ENCODE data around the gene FGD3.
"Not testable (repeated sequence)": the region's sequence is repeated elsewhere in the genome, so short reads cannot be mapped to it uniquely, and the experiment has no call there.

The FGD3 gene

GRCh38 chr9:92992549-92992948 lies 45.2 kb downstream of the FGD3 start:
- peaks cover 22% of the 10 kb centered on the region for H3K9me3 Mint-ChIP-seq
- no peak overlapping the region for H3K27ac Mint-ChIP-seq
- no peak for DNase-seq
- peaks cover 93% of the 10 kb centered on the region for H3K36me3 Mint-ChIP-seq
- CTCF ChIA-PET = interaction anchor here (1.2 to 2.0 kb wide), 2 partner anchors 12 to 116 kb away, joined by 4 to 6 read pairs; no protein-coding TSS in a partner anchor
- no peak overlapping the region for H3K4me3 Mint-ChIP-seq
- H3K27me3 Mint-ChIP-seq = no peaks in the 10 kb centered on the region
- peaks cover 91% of the 10 kb centered on the region for H3K4me1 Mint-ChIP-seq

GRCh38 chr9:92998871-92999270 lies 51.5 kb downstream of the FGD3 start:
- H3K27me3 Mint-ChIP-seq, H3K27ac Mint-ChIP-seq, DNase-seq, H3K4me3 Mint-ChIP-seq: not testable (repeated sequence)
- peaks cover 85% of the 10 kb centered on the region for H3K36me3 Mint-ChIP-seq
- H3K4me1 Mint-ChIP-seq = peaks cover 90% of the 10 kb centered on the region
- peaks cover 12% of the 10 kb centered on the region for H3K9me3 Mint-ChIP-seq
- CTCF ChIA-PET = interaction anchor here (0.7 to 1.2 kb wide), 2 partner anchors 13 to 580 kb away, joined by 5 read pairs; no protein-coding TSS in a partner anchor

GRCh38 chr9:93001031-93001430 lies 53.7 kb downstream of the FGD3 start:
- Mint-ChIP-seq H3K4me3 (no peak overlapping the region), H3K27ac (peak overlapping the region; percentile 64), H3K4me1 (peaks cover 81% of the 10 kb centered on the region), H3K27me3 (no peaks in the 10 kb centered on the region), H3K36me3 (peaks cover 84% of the 10 kb centered on the region), H3K9me3 (peaks cover 7% of the 10 kb centered on the region)
- no peak for DNase-seq
- CTCF ChIA-PET = interaction anchor here (0.9 to 3.4 kb wide), 3 partner anchors 44 to 107 kb away, joined by 4 to 26 read pairs (median 6); no protein-coding TSS in a partner anchor

- DNase-seq = no peak
- CTCF ChIA-PET = interaction anchor here (0.8 to 3.4 kb wide), 19 partner anchors 11 to 150 kb away, joined by 3 to 26 read pairs (median 5); partner anchors contain the start of gene NINJ1
- H3K9me3 Mint-ChIP-seq = peaks cover 4% of the 10 kb centered on the region
- H3K4me3 Mint-ChIP-seq = no peak overlapping the region
- peaks cover 78% of the 10 kb centered on the region for H3K36me3 Mint-ChIP-seq
- H3K4me1 Mint-ChIP-seq = peaks cover 67% of the 10 kb centered on the region
- peak overlapping the region; percentile 83 for H3K27ac Mint-ChIP-seq
- no peaks in the 10 kb centered on the region for H3K27me3 Mint-ChIP-seq
Measured at GRCh38 chr9:93002700-93003099, 55.4 kb downstream of the FGD3 start.

GRCh38 chr9:93003552-93004407 lies 56.5 kb downstream of the FGD3 start:
- Mint-ChIP-seq H3K9me3 (no peaks in the 10 kb centered on the region), H3K27ac (peak overlapping the region; percentile 83), H3K4me1 (peaks cover 57% of the 10 kb centered on the region), H3K4me3 (no peak overlapping the region), H3K27me3 (no peaks in the 10 kb centered on the region), H3K36me3 (peaks cover 77% of the 10 kb centered on the region)
- DNase-seq = peak; percentile 75
- CTCF ChIA-PET = interaction anchor here (0.8 to 3.4 kb wide), 31 partner anchors 11 to 301 kb away, joined by 3 to 26 read pairs (median 4); partner anchors contain the start of gene NINJ1

- H3K4me3 Mint-ChIP-seq = no peak overlapping the region
- H3K36me3 Mint-ChIP-seq = peaks cover 75% of the 10 kb centered on the region
- H3K27ac Mint-ChIP-seq = peak overlapping the region; percentile 74
- CTCF ChIA-PET = interaction anchor here (1.0 to 3.4 kb wide), 14 partner anchors 10 to 298 kb away, joined by 3 to 17 read pairs (median 7); no protein-coding TSS in a partner anchor
- H3K4me1 Mint-ChIP-seq = peaks cover 52% of the 10 kb centered on the region
- H3K9me3 Mint-ChIP-seq = no peaks in the 10 kb centered on the region
- H3K27me3 Mint-ChIP-seq = no peaks in the 10 kb centered on the region
- no peak for DNase-seq
Measured at GRCh38 chr9:93004561-93004960, 57.2 kb downstream of the FGD3 start.

- Mint-ChIP-seq H3K27me3 (no peaks in the 10 kb centered on the region), H3K27ac (no peak overlapping the region), H3K4me3 (no peak overlapping the region), H3K9me3 (no peaks in the 10 kb centered on the region), H3K4me1 (peaks cover 40% of the 10 kb centered on the region), H3K36me3 (peaks cover 70% of the 10 kb centered on the region)
- CTCF ChIA-PET = interaction anchor here (1.4 to 3.3 kb wide), 3 partner anchors 18 to 103 kb away, joined by 5 to 13 read pairs (median 6); no protein-coding TSS in a partner anchor
- no peak for DNase-seq
Measured at GRCh38 chr9:93005876-93006275, 58.6 kb downstream of the FGD3 start.

GRCh38 chr9:93007529-93008058 lies 60.3 kb downstream of the FGD3 start:
- Mint-ChIP-seq H3K9me3 (no peaks in the 10 kb centered on the region), H3K27ac (no peak overlapping the region), H3K36me3 (peaks cover 63% of the 10 kb centered on the region), H3K4me3 (no peak overlapping the region), H3K4me1 (peaks cover 24% of the 10 kb centered on the region), H3K27me3 (no peaks in the 10 kb centered on the region)
- CTCF ChIA-PET = interaction anchor here (0.9 kb wide), 1 partner anchor 18 kb away, joined by 4 read pairs; no protein-coding TSS in a partner anchor
- no peak for DNase-seq

GRCh38 chr9:93008457-93008856 lies 61.1 kb downstream of the FGD3 start:
- H3K27me3 Mint-ChIP-seq = no peaks in the 10 kb centered on the region
- H3K4me1 Mint-ChIP-seq = peaks cover 17% of the 10 kb centered on the region
- H3K4me3 Mint-ChIP-seq = no peak overlapping the region
- peaks cover 67% of the 10 kb centered on the region for H3K36me3 Mint-ChIP-seq
- CTCF ChIA-PET = no interaction called here
- H3K9me3 Mint-ChIP-seq = no peaks in the 10 kb centered on the region
- H3K27ac Mint-ChIP-seq = no peak overlapping the region
- DNase-seq = no peak

- peaks cover 65% of the 10 kb centered on the region for H3K36me3 Mint-ChIP-seq
- peaks cover 9% of the 10 kb centered on the region for H3K4me1 Mint-ChIP-seq
- no peak for DNase-seq
- peak overlapping the region; percentile 62 for H3K27ac Mint-ChIP-seq
- H3K27me3 Mint-ChIP-seq = no peaks in the 10 kb centered on the region
- no peaks in the 10 kb centered on the region for H3K9me3 Mint-ChIP-seq
- CTCF ChIA-PET = no interaction called here
- H3K4me3 Mint-ChIP-seq = no peak overlapping the region
Measured at GRCh38 chr9:93009337-93010015, 62.2 kb downstream of the FGD3 start.

- Mint-ChIP-seq H3K27ac (no peak overlapping the region), H3K27me3 (no peaks in the 10 kb centered on the region), H3K4me1 (peaks cover 6% of the 10 kb centered on the region), H3K36me3 (peaks cover 64% of the 10 kb centered on the region), H3K9me3 (no peaks in the 10 kb centered on the region), H3K4me3 (no peak overlapping the region)
- CTCF ChIA-PET = no interaction called here
- DNase-seq = no peak
Measured at GRCh38 chr9:93010056-93010455, 62.7 kb downstream of the FGD3 start.

- DNase-seq = no peak
- Mint-ChIP-seq H3K27ac (no peak overlapping the region), H3K4me1 (peaks cover 6% of the 10 kb centered on the region), H3K9me3 (no peaks in the 10 kb centered on the region), H3K27me3 (no peaks in the 10 kb centered on the region), H3K36me3 (peaks cover 62% of the 10 kb centered on the region), H3K4me3 (no peak overlapping the region)
- CTCF ChIA-PET = no interaction called here
Measured at GRCh38 chr9:93010704-93011103, 63.4 kb downstream of the FGD3 start.

- peaks cover 63% of the 10 kb centered on the region for H3K36me3 Mint-ChIP-seq
Measured at GRCh38 chr9:93011114-93011513, 63.8 kb downstream of the FGD3 start.

More at GRCh38 chr9:93011114-93011513, 63.8 kb downstream of the FGD3 start:
- Mint-ChIP-seq H3K27ac (no peak overlapping the region), H3K4me1 (peaks cover 6% of the 10 kb centered on the region), H3K4me3 (no peak overlapping the region), H3K27me3 (no peaks in the 10 kb centered on the region), H3K9me3 (no peaks in the 10 kb centered on the region)
- CTCF ChIA-PET = no interaction called here
- DNase-seq = no peak

Data from activated naive CD4-positive, alpha-beta T cell treated with anti-CD3 and anti-CD28 coated beads, Interleukin-2, amount 10 ng/mL, durations not matched to agents 7 days and 5 days (primary cell).